ENCODE data around the gene ZNF574. TPM values are rescaled to one million over a fixed set of nuclear protein-coding genes. Genes with fewer than 3 reads are reported as not detected.

ZNF574 gene
- polyA plus RNA-seq, 1 donor (not counting 4 experiments of a cell fraction or from before 2014, with no cell fraction given): 6.8 TPM

DNA sequence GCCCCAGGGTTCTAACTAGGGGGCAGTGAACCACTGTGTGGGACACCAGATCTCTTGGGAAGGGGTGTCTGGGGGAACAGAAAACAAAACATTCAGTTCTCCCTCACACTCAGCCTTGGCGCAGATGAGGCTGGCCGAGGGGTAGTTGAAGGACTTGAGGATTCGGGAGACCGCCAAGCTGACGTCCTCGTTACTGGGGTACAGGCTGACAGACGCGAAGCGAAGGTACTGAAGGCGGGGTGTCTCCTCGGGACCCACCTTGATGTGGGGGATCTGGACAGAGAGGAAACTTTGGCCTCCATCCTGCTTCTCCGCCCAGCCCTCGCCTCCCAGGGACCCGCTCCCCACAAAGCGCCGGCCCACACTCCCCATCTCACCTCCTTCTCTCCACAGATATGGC, 13.6 kb upstream of the ZNF574 start:
- dilution Hi-C loops (cut with MboI; ENCODE audit: extremely low pct_ligation_motif_present, low sequenced_read_pairs): no loop called here
- H3K27ac ChIP-seq (ENCODE audit: control insufficient read depth, insufficient read depth, low read length): no peak overlapping the region
- H3K4me2 ChIP-seq (ENCODE audit: control insufficient read depth, extremely low read depth, insufficient read depth, low read depth, low read length): no peak overlapping the region
- no peaks in the 10 kb centered on the region for H3K9me3 ChIP-seq (ENCODE audit: control insufficient read depth, low read depth, low read length)
- H3K4me1 ChIP-seq (ENCODE audit: control insufficient read depth, extremely low read depth, insufficient read depth, low read length): no peaks in the 10 kb centered on the region
- H4K20me1 ChIP-seq (ENCODE audit: control insufficient read depth, extremely low read depth, insufficient read depth, low read length): no peaks in the 10 kb centered on the region
- H3K9me1 ChIP-seq (ENCODE audit: control insufficient read depth, extremely low read depth, insufficient read depth, low read length): no peaks in the 10 kb centered on the region
- TF ChIP-seq CTCF (optimal IDR thresholded peaks at IDR 0.05 in 1 of 3, IDR thresholded peaks at IDR 0.05 in 1 of 3, conservative IDR thresholded peaks at IDR 0.05 in 1 of 3; ENCODE audit: extremely low read depth in 1 of 3, insufficient read depth in 2 of 3, low read length in 3 of 3): no peak
- TF ChIP-seq EZH2 (IDR thresholded peaks at IDR 0.05; ENCODE audit: low read length): no peak
- H2AFZ ChIP-seq (ENCODE audit: control insufficient read depth, low read length): no peak overlapping the region
- no peak overlapping the region for H3K4me3 ChIP-seq (ENCODE audit: control insufficient read depth in 2 of 3, extremely low read depth in 1 of 3, insufficient read depth in 2 of 3, low read depth in 1 of 3, low read length in 3 of 3)
- no peaks in the 10 kb centered on the region for H3K79me2 ChIP-seq (ENCODE audit: control insufficient read depth, insufficient read depth, low read length)
- no peak for DNase-seq (ENCODE audit: low read depth, low spot score)
- FAIRE-seq: no peak
- H3K27me3 ChIP-seq (ENCODE audit: control insufficient read depth, extremely low read depth, insufficient read depth, low read length): peaks cover 10% of the 10 kb centered on the region
- no peaks in the 10 kb centered on the region for H3K36me3 ChIP-seq (ENCODE audit: control insufficient read depth in 2 of 2, extremely low read depth in 1 of 2, insufficient read depth in 2 of 2, low read length in 2 of 2)
- no peak overlapping the region for H3K9ac ChIP-seq (ENCODE audit: control insufficient read depth, extremely low read depth, insufficient read depth, low read length)

GRCh38 chr19:42064432-42064831, 11.5 kb upstream of the ZNF574 start:
- Histone ChIP-seq H4K20me1 (ENCODE audit: control insufficient read depth, extremely low read depth, insufficient read depth, low read length) (no peaks in the 10 kb centered on the region), H2AFZ (ENCODE audit: control insufficient read depth, low read length) (no peak overlapping the region), H3K36me3 (ENCODE audit: control insufficient read depth in 2 of 2, extremely low read depth in 1 of 2, insufficient read depth in 2 of 2, low read length in 2 of 2) (no peaks in the 10 kb centered on the region), H3K9me3 (ENCODE audit: control insufficient read depth, low read depth, low read length) (no peaks in the 10 kb centered on the region), H3K27ac (ENCODE audit: control insufficient read depth, insufficient read depth, low read length) (no peak overlapping the region), H3K4me2 (ENCODE audit: control insufficient read depth, extremely low read depth, insufficient read depth, low read depth, low read length) (no peak overlapping the region), H3K4me3 (ENCODE audit: control insufficient read depth in 2 of 3, extremely low read depth in 1 of 3, insufficient read depth in 2 of 3, low read depth in 1 of 3, low read length in 3 of 3) (no peak overlapping the region), H3K27me3 (ENCODE audit: control insufficient read depth, extremely low read depth, insufficient read depth, low read length) (peaks cover 27% of the 10 kb centered on the region), H3K79me2 (ENCODE audit: control insufficient read depth, insufficient read depth, low read length) (no peaks in the 10 kb centered on the region), H3K4me1 (ENCODE audit: control insufficient read depth, extremely low read depth, insufficient read depth, low read length) (no peaks in the 10 kb centered on the region), H3K9ac (ENCODE audit: control insufficient read depth, extremely low read depth, insufficient read depth, low read length) (no peak overlapping the region), H3K9me1 (ENCODE audit: control insufficient read depth, extremely low read depth, insufficient read depth, low read length) (no peaks in the 10 kb centered on the region)
- DNase-seq (ENCODE audit: low read depth, low spot score) (no peak), FAIRE-seq (no peak)
- dilution Hi-C loops (cut with MboI; ENCODE audit: extremely low pct_ligation_motif_present, low sequenced_read_pairs): no loop called here
- TF ChIP-seq CTCF (optimal IDR thresholded peaks at IDR 0.05 in 1 of 3, IDR thresholded peaks at IDR 0.05 in 1 of 3, conservative IDR thresholded peaks at IDR 0.05 in 1 of 3; ENCODE audit: extremely low read depth in 1 of 3, insufficient read depth in 2 of 3, low read length in 3 of 3) (no peak), EZH2 (IDR thresholded peaks at IDR 0.05; ENCODE audit: low read length) (no peak)

Data from keratinocyte (primary cell).